DLD1 (cell line): Measurements from ENCODE around the gene SAV1.

Experiments
- in situ Hi-C: cut with HindIII; loops from 2 replicates; pipeline ENCODE4 v1.10.0; 2017; ENCODE audit warnings: low sequenced_read_pairs

The SAV1 gene

GRCh38 chr14:50610465-50610864, 57.6 kb downstream of the SAV1 start:
- in situ Hi-C loops: no loop called here

- in situ Hi-C loops: no loop called here
Measured at GRCh38 chr14:50608302-50608851, 59.7 kb downstream of the SAV1 start.

GRCh38 chr14:50607761-50608160, 60.3 kb downstream of the SAV1 start:
- in situ Hi-C loops: no loop called here

GRCh38 chr14:50607181-50607580, 60.9 kb downstream of the SAV1 start:
- in situ Hi-C loops: no loop called here

- in situ Hi-C loops: no loop called here
Measured at GRCh38 chr14:50606468-50606867, 61.6 kb downstream of the SAV1 start.

- in situ Hi-C loops: no loop called here
Measured at GRCh38 chr14:50605766-50606165, 62.3 kb downstream of the SAV1 start.

GRCh38 chr14:50603565-50603964, 64.5 kb downstream of the SAV1 start:
- in situ Hi-C loops: no loop called here

- in situ Hi-C loops: no loop called here
Measured at GRCh38 chr14:50602035-50602434, 66.1 kb downstream of the SAV1 start.

GRCh38 chr14:50601394-50601793, 66.7 kb downstream of the SAV1 start:
- in situ Hi-C loops: no loop called here

GRCh38 chr14:50600849-50601248, 67.3 kb downstream of the SAV1 start:
- in situ Hi-C loops: no loop called here

- in situ Hi-C loops: loop anchor here (25.0 kb wide), 1 partner anchor 187 kb away; no protein-coding TSS in a partner anchor
Measured at GRCh38 chr14:50599700-50600444, 68.2 kb downstream of the SAV1 start.

GRCh38 chr14:50598765-50599164, 69.3 kb downstream of the SAV1 start:
- in situ Hi-C loops: loop anchor here (25.0 kb wide), 1 partner anchor 189 kb away; no protein-coding TSS in a partner anchor

GRCh38 chr14:50594577-50595316, 73.4 kb downstream of the SAV1 start:
- in situ Hi-C loops: loop anchor here (25.0 kb wide), 1 partner anchor 193 kb away; no protein-coding TSS in a partner anchor

- in situ Hi-C loops: loop anchor here (25.0 kb wide), 1 partner anchor 197 kb away; no protein-coding TSS in a partner anchor
Measured at GRCh38 chr14:50590464-50590863, 77.6 kb downstream of the SAV1 start.
